Left lung (tissue), 10 donors: ENCODE results near the gene TLE3. TPM values are rescaled to one million over a fixed set of nuclear protein-coding genes. Genes with fewer than 3 reads are reported as not detected.

ENCODE experiments used
- ATAC-seq: fragments of 200-7000 bp; cut with Tn5 transposase; one replicate; pipeline ENCODE4 v1.9.1; 2020; ENCODE audit warnings: moderate library complexity
- DNase-seq, 4 donors: peaks; one replicate each; pipeline ENCODE4 v3.0.0-alpha.2; 2013 to 2020
- H3K27ac ChIP-seq, 2 donors: fragments of 200-600 bp; sonication (generic) in 1 of 2; one replicate each; pipeline versions ENCODE4 v1.5.0 to v1.8.0; 2020 to 2021
- H3K27me3 ChIP-seq, 2 donors: fragments of 200-600 bp; sonication (generic) in 1 of 2; one replicate each; pipeline versions ENCODE4 v1.5.0 to v1.8.0; 2020 to 2021
- H3K36me3 ChIP-seq, 2 donors: fragments of 200-600 bp; sonication (generic) in 1 of 2; one replicate each; pipeline versions ENCODE4 v1.5.0 to v1.8.0; 2020 to 2021
- H3K4me1 ChIP-seq, 2 donors: fragments of 200-600 bp; one replicate each; pipeline ENCODE4 v1.8.0; 2021
- H3K4me3 ChIP-seq, 2 donors: fragments of 200-600 bp; sonication (generic) in 1 of 2; one replicate each; pipeline versions ENCODE4 v1.5.0 to v1.8.0; 2020 to 2021; ENCODE audit warnings: mild to moderate bottlenecking in 1 of 2
- H3K9me3 ChIP-seq, 2 donors: fragments of 200-600 bp; sonication (generic) in 1 of 2; one replicate each; pipeline versions ENCODE4 v1.5.0 to v1.8.0; 2020 to 2021
- intact Hi-C, 2 donors: fragments of 100-400 bp; cut with DNase I; formaldehyde crosslinking; loops; one replicate each; pipeline versions ENCODE4 v1.11.2 to v1.14.2; 2022
- polyA plus RNA-seq, 6 donors: library from polyadenylated mRNA; unstranded; fragments of 120-200 nt; gene quantifications; one replicate each; pipeline ENCODE4 v1.2.1, GENCODE V29; 2013; ENCODE audit not compliant: insufficient read length in 6 of 6
- total RNA-seq, 2 donors: library from RNA; stranded (reverse); fragmentation: NEBNext Ultra II Directional; extraction: Animal tissue kit (Norgen Biotek cat#: 25700); gene quantifications; one replicate each; pipeline ENCODE4 v1.2.1, GENCODE V29; 2021
- TF ChIP-seq, protein P1 (sequence below), 2 donors: fragments of 200-600 bp; sonication (generic) in 1 of 2; IDR thresholded peaks; one replicate each; pipeline versions ENCODE4 v1.5.0 to v1.8.0; 2021; ENCODE audit warnings: antibody characterized with exemption in 2 of 2
- donor health status: DM: no; HTN: yes; CAD: no.
- donor health status: DM: no; HTN: no; CAD: no.

TLE3 gene
- total and polyA plus RNA-seq, 8 donors, result 48.2 to 77.2 (median 62.0) TPM

DNA sequence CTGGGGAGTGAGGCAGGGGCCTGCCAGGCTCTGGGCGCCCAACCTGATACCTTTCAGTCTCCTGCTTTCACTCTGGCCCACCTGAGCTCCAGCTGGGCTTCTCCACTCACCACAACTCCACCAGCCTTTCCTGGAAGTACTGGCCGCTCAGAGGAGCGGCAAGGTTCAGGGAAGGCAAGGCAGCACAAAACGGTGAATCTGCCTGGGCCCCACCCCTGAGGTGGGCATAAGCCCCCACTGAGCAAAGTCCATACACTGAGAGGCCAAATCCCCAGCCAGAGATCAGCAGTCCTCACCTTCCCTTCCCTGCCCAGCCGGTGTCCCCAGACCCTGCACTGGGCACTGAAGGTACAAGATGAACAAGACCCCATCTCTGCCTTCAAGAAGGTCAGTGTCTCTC, 70.7 kb downstream of the TLE3 start:
- H3K27me3 ChIP-seq, result no peaks in the 10 kb centered on the region
- TF ChIP-seq, protein P1, sequence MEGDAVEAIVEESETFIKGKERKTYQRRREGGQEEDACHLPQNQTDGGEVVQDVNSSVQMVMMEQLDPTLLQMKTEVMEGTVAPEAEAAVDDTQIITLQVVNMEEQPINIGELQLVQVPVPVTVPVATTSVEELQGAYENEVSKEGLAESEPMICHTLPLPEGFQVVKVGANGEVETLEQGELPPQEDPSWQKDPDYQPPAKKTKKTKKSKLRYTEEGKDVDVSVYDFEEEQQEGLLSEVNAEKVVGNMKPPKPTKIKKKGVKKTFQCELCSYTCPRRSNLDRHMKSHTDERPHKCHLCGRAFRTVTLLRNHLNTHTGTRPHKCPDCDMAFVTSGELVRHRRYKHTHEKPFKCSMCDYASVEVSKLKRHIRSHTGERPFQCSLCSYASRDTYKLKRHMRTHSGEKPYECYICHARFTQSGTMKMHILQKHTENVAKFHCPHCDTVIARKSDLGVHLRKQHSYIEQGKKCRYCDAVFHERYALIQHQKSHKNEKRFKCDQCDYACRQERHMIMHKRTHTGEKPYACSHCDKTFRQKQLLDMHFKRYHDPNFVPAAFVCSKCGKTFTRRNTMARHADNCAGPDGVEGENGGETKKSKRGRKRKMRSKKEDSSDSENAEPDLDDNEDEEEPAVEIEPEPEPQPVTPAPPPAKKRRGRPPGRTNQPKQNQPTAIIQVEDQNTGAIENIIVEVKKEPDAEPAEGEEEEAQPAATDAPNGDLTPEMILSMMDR (IDR thresholded peaks at IDR 0.05), result no peak
- no peaks in the 10 kb centered on the region for H3K36me3 ChIP-seq
- DNase-seq (no peak), ATAC-seq (no peak)
- H3K9me3 ChIP-seq, result no peaks in the 10 kb centered on the region
- intact Hi-C loops, result no loop called here
- H3K4me3 ChIP-seq, result no peak overlapping the region
- H3K27ac ChIP-seq, result no peak overlapping the region
- H3K4me1 ChIP-seq, result peaks cover 8 to 17% of the 10 kb centered on the region in 2 donors

DNA sequence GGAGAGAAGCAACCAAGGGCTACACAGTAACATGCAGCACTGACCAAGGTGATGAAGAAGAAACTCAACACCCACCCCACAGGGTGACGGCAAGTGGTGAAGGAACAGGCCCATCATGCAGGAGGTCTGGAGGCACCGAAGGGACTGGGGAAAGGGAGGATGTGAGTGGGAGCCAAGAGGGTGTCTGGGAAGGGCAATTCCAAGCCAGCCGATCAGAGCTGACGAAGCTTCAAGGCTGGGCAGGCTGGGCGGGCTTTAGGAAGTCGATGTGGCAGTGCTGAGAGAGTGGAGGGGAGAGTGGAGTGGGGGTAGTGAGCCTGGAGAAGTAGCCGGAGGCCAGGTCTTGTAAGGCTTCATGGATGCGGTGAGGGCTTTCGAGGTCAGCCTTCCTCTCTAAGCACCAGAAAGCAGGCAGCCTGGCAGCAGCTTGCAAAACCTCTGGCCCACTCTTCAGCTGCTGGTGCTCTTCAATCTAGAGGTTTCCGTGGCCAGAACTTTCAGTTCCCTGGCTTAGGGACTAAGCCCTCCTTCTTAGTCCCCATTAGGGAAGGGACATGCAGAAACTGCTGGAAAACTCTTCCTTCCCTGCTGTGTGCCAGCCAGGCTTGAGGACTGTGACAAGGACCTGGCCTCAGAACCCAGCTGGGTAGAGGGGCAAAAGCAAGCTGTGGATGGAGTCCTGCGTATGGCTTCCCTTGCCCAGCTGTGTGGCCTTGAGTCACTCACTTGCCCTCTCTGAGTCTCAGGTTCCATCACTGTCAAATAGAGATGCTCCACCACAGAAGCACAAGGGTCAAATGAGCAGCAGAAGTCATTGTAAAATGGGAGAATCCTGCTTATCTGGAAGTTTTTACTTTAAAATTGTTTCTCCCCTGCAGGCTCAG, 72.1 kb downstream of the TLE3 start:
- H3K4me1 ChIP-seq, result peaks cover 8 to 17% of the 10 kb centered on the region in 2 donors
- H3K4me3 ChIP-seq, result no peak overlapping the region
- intact Hi-C loops, result no loop called here
- DNase-seq (no peak), ATAC-seq (no peak)
- H3K36me3 ChIP-seq, result no peaks in the 10 kb centered on the region
- no peak overlapping the region for H3K27ac ChIP-seq
- TF ChIP-seq, protein P1 (IDR thresholded peaks at IDR 0.05), result no peak
- H3K27me3 ChIP-seq, result no peaks in the 10 kb centered on the region
- H3K9me3 ChIP-seq, result no peaks in the 10 kb centered on the region

DNA sequence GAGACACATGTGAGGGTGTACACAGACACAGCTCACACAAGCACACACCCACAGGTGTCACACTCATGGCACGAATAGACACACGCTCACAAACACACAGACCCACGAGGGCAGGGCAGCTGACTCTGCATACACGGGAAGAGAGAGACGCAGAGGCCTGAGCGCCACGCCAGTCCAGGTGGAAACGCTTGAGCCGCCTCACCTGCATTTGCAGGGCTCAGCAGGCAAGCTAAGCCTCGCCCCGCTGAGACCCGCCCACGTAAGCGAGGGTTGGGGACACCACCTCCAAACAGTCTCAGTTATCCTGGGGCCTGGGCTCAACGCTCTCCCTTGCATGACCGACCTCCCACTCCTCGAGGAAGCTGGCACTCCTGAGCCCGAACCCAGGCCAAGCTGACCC, 73.2 kb downstream of the TLE3 start:
- Histone ChIP-seq H3K27ac (no peak overlapping the region), H3K27me3 (no peaks in the 10 kb centered on the region), H3K9me3 (no peaks in the 10 kb centered on the region), H3K4me3 (no peak overlapping the region), H3K4me1 (peaks cover 8 to 17% of the 10 kb centered on the region in 2 donors), H3K36me3 (no peaks in the 10 kb centered on the region)
- DNase-seq, result no peak
- no peak for ATAC-seq
- TF ChIP-seq, protein P1 (IDR thresholded peaks at IDR 0.05), result no peak
- intact Hi-C loops, result no loop called here

DNA sequence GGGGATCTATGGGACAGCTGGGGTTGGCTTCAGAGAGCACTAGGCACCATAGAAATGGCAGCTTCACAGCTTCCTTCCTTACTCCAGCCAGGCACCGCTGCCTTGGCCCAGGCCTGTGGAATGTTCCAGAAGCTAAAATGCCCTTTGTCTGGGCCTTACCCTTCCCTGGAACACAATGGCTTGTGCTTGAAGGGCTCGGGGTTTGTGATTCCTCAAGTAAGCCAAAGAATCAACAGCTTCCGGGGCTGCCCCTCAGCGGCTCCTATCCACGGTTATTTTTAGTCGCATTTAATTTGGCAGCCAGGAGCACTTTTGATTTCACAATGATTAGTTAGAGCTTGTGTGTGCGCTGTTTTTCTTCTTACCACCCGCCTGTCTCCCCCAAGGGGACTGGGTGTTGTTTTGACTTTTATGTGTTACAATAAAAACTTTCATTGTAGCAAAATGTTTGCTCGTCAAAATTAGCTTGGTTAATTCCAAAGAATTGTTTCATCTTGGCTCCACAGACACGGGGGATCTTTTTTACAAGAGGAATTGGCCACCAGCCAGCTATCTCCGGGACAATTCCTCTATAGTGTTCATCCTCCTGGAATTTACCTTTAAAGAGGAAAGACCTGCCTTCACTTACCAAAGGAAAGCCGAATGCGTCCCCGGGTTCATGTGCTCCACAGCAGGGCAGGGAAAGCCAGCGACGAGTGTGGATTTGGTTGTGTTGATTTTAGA, 73.8 kb downstream of the TLE3 start:
- TF ChIP-seq, protein P1 (IDR thresholded peaks at IDR 0.05), result no peak
- Histone ChIP-seq H3K27ac (peak overlapping the region in 1 of 2 donors; percentile 23), H3K27me3 (no peaks in the 10 kb centered on the region), H3K36me3 (no peaks in the 10 kb centered on the region), H3K4me3 (no peak overlapping the region), H3K9me3 (no peaks in the 10 kb centered on the region), H3K4me1 (peaks cover 8 to 17% of the 10 kb centered on the region in 2 donors)
- ATAC-seq (peak; percentile 78), DNase-seq (peak in 3 of 4 donors; percentile 60 to 85 (median 64))
- intact Hi-C loops, result no loop called here
